ENCODE results near the gene TAS2R30.
"Not testable (repeated sequence)": the region's sequence is repeated elsewhere in the genome, so short reads cannot be mapped to it uniquely, and the experiment has no call there.

The TAS2R30 gene

GRCh38 chr12:11114130-11114529, 20.3 kb downstream of the TAS2R30 start:
- DNase-seq: not testable (repeated sequence)

DNA sequence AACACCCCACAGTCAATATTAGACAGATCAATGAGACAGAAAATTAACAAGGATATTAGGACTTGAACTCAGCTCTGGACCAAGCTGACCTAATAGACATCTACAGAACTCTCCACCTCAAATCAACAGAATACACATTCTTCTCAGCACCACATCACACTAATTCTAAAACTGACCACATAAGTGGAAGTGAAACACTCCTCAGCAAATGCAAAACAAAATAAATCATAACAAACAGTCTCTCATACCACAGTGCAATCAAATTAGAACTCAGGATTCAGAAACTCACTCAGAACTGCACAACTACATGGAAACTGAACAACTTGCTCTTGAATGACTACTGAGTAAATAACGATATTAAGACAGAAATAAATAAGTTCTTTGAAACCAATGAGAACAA, 23.2 kb downstream of the TAS2R30 start:
- DNase-seq: not testable (repeated sequence)

- DNase-seq: no peak
Observed at GRCh38 chr12:11108862-11109261, 25.6 kb downstream of the TAS2R30 start.

DNA sequence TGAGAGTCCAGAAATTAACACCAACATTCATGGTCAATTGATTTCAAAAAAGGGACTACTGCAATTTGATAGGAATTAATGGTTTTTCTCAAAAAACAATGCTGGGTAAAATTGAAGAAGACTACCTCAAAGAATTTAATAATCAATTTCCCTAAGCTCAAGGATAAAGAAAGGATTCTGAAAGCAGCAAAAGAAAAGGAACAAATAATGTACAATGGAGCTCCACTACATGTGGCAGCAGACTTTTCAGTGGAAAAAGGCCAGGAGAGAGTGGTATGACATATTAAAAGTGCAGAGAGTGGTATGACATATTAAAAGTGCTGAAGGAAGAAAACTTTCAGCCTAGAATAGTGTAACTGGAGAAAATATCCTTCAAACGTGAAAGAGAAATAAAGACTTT, 26.7 kb downstream of the TAS2R30 start:
- DNase-seq: no peak

GRCh38 chr12:11106288-11106687, 28.2 kb downstream of the TAS2R30 start:
- DNase-seq: no peak

DNA sequence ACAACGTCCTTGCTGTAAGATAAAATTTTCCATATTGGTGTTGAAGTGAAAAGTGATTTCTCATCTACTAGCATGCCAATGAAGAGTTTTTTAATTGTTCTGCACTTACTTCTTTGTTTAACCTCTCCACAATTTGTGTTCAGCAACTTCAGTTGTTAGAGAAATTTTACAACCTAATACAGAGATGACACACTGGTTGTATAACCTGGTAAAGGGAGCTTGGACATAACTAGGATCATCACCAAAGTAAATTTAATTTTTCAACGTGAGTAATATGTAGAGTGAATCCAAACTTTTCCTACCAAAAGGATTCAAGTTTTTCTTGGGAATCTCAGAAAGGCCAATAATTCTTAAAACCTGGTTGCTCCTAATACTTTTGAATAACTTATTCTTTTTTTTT, 28.9 kb downstream of the TAS2R30 start:
- DNase-seq: no peak

DNA sequence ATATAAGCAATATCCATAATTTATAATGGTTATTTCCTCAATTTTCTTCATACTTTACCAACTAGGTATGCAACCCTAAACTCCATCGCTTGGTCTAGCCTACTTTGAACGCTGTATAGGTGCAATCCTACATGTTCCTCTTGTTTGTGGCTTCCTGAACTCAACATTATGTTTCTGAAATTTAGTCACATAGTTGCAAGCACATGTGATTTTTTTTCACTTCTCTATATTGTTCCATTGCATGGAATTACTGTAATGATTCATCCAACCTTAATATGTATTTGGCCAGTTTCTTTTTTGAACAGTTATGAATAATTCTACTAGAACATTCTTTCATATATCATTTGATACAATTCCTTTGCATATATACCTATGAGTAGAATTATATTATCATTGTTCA, 39.5 kb downstream of the TAS2R30 start:
- DNase-seq: not testable (repeated sequence)

GRCh38 chr12:11092128-11092527, 42.3 kb downstream of the TAS2R30 start, which contains the start of gene TAS2R43:
Gene TAS2R43 (minus strand): TSS chr12:11092313. CDS start chr12:11092229, 84 bp downstream.
- no peak for DNase-seq

DNA sequence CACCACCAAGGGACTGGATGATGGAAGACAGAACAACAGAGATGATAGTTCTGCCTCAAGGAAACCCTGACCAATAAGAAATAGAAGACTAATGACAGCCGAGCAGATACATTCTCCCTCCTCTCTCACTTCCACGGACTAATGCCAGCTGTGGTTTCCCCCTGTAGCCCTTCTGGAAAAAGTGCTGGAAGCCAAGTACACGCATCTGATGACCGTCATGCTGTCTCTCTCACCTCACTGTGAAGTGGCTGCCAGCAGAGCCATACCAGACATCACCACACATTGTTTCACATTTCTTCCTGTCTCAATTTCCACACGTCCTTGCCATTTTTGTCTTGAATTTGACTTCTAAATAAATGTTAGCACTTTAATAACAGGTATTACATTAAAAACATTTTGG, 45.2 kb downstream of the TAS2R30 start:
- no peak for DNase-seq

DNA sequence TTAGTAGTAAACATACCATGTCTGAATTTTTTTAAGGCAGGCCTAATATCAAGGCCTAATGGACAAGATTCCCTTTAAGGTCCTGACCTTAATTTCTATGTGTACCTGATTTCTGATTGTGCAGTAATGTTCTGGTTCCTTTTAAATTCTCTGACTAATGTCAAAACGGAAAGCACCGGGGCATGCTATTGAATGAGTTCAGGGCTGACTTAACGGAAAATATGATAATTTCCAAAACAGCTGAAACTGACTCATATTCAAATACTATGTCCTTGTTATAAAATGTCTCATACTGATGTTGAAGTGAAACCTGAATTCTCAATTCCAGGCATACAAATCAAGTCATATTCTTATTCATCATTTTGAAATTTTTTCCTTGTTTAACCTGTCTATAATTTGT, 49.0 kb downstream of the TAS2R30 start:
- DNase-seq: no peak
